Measurements from ENCODE around the gene TCERG1L.
"Not testable (repeated sequence)": the region's sequence is repeated elsewhere in the genome, so short reads cannot be mapped to it uniquely, and the experiment has no call there.

TCERG1L gene

GRCh38 chr10:131160219-131160875 is 151.2 kb downstream of the TCERG1L start:
- no peak for DNase-seq

- no peak for DNase-seq
Observed at GRCh38 chr10:131159771-131160170, 151.8 kb downstream of the TCERG1L start.

DNA sequence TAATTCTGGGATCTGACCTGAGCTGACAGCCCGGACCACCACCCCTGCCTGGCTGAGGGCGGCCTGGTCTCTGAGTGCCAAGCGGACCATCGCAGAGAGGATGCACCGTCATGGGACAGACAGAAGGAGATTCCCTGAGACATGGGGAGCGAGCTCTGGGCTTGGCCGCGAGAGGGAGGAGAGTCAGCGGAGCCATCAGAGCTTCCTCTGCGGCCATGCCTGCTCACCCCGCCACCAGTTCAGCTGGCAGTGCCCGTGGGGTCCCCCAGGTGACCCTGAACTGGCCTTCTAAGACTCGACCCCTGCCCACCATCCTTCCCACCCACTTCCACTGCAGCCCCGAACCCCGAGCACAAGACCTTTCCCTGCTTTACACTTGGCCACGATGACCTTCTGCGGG is 152.8 kb downstream of the TCERG1L start:
- DNase-seq: no peak

DNA sequence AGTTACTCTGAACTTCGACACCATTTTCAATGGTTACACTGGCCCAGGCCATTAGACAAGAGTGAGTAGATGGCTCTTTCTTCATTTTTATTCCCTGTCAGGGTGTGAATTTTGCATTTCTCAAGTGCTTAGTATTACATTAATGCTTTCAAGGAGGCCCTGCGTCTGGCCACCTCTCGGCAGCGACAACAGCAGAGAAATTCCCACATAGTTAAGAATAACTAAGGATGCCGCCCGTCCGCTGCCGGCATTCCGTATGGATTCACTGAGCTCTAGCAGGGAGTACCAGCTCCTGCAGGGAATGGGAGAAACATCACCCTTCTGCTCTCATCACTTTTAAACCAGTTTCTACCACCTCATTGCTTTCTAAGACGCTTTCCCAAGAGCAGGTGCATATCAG is 153.6 kb downstream of the TCERG1L start:
- no peak for DNase-seq

GRCh38 chr10:131155876-131156230 is 155.7 kb downstream of the TCERG1L start:
- no peak for DNase-seq

GRCh38 chr10:131155218-131155875 is 156.2 kb downstream of the TCERG1L start:
- no peak for DNase-seq

DNA sequence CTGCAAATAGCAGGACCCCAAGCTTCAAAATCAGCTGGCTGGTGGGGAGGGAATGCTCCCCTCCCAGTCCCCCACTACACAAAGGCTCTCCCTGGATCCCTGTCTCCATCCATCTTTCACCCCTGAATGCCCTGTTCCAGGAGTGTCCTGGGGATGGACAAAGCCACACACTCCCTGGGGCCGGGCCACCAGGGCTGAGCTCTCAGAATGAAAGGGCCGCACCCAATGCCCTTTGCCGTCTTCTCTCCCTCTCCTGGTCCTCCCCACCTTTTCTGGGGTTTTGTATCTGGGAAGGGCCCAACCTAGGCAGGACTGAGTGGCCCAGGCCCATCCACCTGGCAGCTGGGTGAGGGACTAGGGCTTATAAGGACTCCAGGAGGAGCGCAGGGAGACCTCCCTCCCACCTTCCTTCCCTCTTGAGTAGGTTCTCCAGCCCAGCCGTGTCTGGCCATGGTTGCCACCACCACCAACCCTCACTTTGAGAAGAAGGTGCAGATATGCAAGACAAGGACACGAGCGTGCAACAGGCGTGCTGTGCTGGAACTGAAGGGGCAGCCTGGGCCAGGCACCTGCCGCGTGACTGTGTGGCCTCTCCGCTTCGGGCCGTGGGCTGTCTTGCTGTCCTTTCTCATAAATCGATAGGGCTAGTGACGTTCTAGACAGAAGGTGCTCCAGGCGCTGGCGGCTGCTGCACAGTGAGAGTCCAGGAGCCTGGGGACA is 157.1 kb downstream of the TCERG1L start:
- DNase-seq: no peak

DNA sequence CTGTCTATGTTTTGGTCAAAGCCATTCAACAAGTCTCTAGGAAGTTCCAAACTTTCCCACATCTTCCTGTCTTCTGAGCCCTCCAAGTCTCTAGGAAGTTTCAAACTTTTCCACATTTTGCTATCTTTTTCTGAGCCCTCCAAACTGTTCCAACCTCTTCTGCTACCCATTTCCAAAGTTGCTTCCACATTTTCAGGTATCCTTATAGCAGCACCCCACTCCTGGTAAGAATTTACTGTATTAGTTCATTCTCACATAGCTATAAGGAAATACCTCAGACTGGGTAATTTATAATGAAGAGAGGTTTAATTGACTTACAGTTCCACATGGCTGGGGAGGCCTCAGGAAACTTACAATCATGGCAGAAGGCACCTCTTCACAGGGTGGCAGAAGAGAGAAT is 159.1 kb downstream of the TCERG1L start:
- not testable (repeated sequence) for DNase-seq

DNA sequence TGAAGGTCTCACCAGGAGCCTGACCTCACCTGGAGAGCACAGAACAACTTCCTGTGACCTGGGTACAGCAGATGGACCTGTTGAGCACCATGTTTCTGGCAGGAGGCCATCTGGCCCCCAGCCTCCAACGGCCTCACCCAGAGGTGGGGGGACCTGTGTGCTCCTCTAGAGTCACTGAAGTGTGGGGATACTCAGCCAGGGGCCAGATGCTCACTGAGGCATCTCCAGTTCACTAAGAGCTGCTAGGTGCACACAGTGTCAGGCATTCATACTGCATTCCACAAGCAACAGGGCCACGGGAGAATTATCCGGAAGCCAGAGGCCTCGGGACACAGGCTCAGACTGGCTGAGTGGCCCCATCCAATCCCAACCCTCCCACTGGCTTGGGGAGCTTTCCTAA is 161.4 kb downstream of the TCERG1L start:
- DNase-seq: no peak

GRCh38 chr10:131149586-131149985 is 161.9 kb downstream of the TCERG1L start:
- DNase-seq: no peak

DNA sequence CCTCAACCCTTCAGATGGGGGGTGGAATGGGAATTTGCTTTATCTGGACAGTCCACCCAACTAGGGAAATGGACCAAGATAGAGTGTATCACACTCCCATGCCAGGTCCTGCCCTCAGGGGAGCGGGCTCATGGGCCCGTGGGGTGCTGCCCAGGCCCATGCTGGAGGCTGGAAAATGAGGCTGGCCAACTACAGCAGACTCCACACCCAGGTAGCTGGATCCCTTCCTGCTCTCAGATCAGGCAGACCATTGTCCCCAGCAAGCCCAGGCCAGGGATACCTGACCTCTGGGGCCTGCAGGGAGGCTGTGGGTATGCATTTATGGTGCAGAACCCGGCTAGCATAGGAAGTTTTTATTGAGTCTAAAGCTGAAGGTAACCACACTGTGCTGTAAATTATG is 162.4 kb downstream of the TCERG1L start:
- no peak for DNase-seq

GRCh38 chr10:131148270-131148669 is 163.3 kb downstream of the TCERG1L start:
- no peak for DNase-seq

- no peak for DNase-seq
Observed at GRCh38 chr10:131147301-131147975, 164.1 kb downstream of the TCERG1L start.

GRCh38 chr10:131146790-131147189 is 164.7 kb downstream of the TCERG1L start:
- DNase-seq: no peak

DNA sequence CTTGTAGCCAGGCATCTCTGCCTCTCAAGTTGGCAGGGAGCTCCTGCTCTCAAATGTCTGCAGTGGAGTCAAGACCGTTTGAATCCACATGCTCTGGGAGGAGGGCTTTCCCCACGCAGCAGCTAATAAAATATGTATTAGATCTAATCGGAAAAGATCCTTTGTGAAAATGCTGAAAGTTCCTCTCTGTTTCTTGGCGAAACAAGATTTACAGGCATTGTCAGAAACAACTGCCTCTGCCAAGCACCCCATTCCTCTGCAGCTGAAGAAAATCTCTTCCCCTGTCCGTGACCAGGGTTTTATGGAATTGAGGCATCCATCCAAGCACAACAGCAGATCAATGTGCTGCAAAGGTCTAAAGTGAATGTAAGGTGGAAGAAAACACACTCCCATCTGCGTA is 165.8 kb downstream of the TCERG1L start:
- DNase-seq: no peak

DNA sequence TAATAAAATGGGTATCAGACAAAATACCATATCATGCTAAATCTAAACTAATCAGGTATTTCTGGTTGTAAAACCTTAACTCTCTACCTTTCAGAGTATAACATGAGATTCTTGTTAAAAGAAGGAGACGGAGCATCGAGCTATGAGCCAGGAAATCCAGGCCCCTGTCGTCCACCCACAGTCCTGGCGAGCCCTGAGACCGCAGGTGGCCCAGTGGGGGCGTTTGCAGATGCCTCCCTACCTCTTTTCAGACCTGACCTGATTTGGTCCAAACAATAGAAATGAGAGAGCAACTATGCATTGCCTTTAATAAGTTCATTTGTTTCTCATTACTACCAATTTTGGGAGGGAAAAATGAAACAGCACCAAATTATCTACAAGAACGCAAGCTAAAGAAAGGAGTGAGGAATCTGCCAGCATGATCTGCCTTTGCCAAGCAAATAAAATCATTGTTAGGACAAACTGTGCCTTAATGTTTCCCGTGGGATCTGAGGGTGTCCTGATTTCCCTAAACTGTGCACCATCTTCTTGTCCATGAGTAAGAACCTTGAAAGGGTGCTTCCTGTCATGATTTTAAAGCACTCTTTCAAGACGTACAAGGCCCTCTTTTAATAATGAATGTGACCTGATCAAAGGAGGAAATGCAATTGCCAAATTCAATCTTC is 166.7 kb downstream of the TCERG1L start:
- DNase-seq: no peak

DNA sequence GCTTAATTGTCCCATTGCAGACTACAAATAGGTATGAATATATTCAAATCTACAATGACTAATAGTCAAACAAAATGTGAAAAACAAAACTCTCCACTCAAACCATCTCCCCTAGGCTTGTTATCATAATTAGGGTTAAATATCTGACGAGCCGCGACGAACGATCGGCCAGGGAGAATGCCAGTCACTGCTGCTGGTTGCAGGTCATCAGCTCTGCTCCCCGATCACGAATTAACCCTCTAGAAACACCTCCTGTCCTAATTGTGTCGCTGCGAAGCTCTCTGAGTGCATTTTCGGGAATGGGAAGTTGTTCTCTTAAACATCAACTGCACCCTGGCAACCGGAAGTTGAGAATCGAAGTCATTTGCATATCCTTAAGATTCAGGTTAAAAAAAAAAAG is 167.3 kb downstream of the TCERG1L start:
- no peak for DNase-seq

DNA sequence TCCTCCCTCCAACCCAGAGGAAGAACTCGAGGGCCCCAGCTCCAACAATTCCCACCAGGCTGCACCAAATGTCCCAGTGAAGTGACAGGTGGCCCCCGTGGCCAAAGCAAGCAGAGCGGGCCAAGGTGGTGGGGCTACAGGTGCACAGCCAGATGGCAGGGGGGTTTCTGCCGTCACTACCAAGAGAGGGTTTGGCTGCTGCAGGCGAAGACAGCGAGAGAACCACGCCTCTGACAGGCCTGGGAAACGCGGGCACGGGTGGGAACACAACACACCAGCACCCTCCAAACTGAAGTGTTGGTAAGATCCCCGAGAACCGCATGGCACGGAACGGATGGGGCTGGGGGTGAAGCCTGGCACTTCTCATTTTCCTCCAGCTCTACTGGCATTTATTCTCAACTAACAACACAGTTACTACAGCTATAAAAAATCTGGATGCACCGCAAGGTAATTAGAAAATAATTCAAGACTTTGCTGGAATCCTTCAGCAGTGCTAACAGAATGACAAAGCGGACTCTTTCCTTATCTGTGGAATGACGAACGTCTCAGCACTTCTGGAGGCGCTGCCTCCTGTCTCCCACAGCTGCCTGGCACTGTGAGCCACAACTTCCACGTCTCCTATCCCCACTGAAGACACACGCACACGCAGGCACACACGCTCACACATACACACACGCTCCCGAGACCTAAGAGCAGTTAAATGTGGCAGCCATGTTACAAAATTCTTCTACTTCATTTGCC is 167.9 kb downstream of the TCERG1L start:
- DNase-seq: no peak

GRCh38 chr10:131142517-131143380 is 168.8 kb downstream of the TCERG1L start:
- DNase-seq: peak; percentile 49

DNA sequence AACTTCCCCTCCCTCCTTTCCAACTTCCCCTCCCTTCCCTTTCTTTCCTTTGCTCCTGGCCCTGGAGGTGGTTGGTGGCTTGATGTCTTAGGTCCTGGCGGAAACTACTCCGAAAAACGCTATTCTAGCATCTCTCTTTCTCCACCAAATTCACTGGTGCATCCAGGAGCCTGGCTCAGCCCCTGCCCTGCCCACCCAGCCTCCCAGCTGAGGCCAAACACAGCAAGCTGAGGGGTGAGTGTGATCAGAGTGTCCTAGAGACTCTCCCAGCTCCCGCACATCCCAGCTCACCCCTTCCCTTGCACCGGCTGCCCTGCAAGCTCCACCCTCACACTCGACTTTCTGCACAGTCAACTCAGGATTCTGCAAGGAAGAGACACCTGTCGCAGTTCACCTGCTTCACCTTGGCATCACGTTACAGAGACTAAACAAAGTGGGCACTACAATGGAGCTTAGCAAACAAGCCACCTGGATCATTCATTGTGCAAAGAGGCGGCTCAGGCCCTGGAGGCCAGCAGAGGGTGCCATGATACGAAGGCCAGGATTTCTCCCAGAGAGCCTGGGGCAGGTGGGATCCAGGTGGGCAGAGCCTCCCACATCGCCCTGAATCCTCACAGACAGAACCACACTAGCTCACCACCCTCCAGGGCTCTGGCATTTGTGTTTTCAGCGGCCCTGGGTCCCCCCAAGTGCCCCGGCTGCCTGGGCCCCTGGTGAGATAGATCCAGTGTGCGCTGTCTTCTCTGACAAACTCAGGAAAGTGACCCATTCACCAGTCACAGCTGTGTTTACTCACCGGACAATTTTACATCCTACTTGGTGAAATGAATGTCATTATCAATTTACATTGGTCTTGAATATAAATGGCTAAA is 169.6 kb downstream of the TCERG1L start:
- DNase-seq: peak; percentile 98

Data from DMS153 (cell line).